ENCODE data around the gene DAZAP1. TPM values are rescaled to one million over a fixed set of nuclear protein-coding genes. Genes with fewer than 3 reads are reported as not detected.

Gene DAZAP1
- total RNA-seq, 4 donors from 2014 or later = 34.4 to 77.3 (median 67.7) TPM

GRCh38 chr19:1408300-1409203 lies 1.2 kb downstream of the DAZAP1 start:
- TF ChIP-seq CTCF (IDR thresholded peaks at IDR 0.05) = no peak
- TF ChIP-seq POLR2A (IDR thresholded peaks at IDR 0.05) = peak in 1 of 2 donors; percentile 34
- 2% methylated on average over 9 of the region's 69 CpGs; no CpG with 5 or more reads in 1 of the 2 donors for WGBS, 2 donors
- intact Hi-C loops (cut with DNase I) = loop anchor here (5.0 kb wide), 1 partner anchor 131 kb away; the partner anchor contains the start of gene FAM174C
- H3K4me3 ChIP-seq (replicated peaks in 1 of 3) = peak overlapping the region; percentile 73 to 99 (median 97)
- H3K27me3 ChIP-seq = no peaks in the 10 kb centered on the region
- no peaks in the 10 kb centered on the region for H3K9me3 ChIP-seq
- no peaks in the 10 kb centered on the region for H3K36me3 ChIP-seq
- H3K27ac ChIP-seq = peak overlapping the region; percentile 91 to 94 (median 93)
- H3K4me1 ChIP-seq = peaks cover 29 to 44% of the 10 kb centered on the region in 2 donors
- DNase-seq = peak; percentile 64 to 66

- H3K4me1 ChIP-seq = peaks cover 29 to 47% of the 10 kb centered on the region in 2 donors
- whole genome bisulfite sequencing, 2 donors = 51 to 62% methylated on average over 13 to 22 of the region's 33 CpGs
- intact Hi-C loops (cut with DNase I) = loop anchor here (5.0 kb wide), 1 partner anchor 132 kb away; the partner anchor contains the start of gene FAM174C
Observed at GRCh38 chr19:1409204-1410005, 2.0 kb downstream of the DAZAP1 start.

GRCh38 chr19:1410136-1410786 lies 2.9 kb downstream of the DAZAP1 start:
- H3K9me3 ChIP-seq = no peaks in the 10 kb centered on the region
- H3K4me1 ChIP-seq = peaks cover 35 to 54% of the 10 kb centered on the region in 2 donors
- no peaks in the 10 kb centered on the region for H3K36me3 ChIP-seq
- peak overlapping the region in 1 of 3 donors; percentile 99 for H3K4me3 ChIP-seq (replicated peaks in 1 of 3)
- intact Hi-C loops (cut with DNase I) = no loop called here
- WGBS, 2 donors = 70 to 76% methylated on average over 11 to 23 of the region's 23 CpGs
- H3K27ac ChIP-seq = peak overlapping the region in 1 of 3 donors; percentile 17
- TF ChIP-seq CTCF (IDR thresholded peaks at IDR 0.05) (no peak), POLR2A (IDR thresholded peaks at IDR 0.05) (no peak)
- DNase-seq = peak; percentile 55 to 61
- no peaks in the 10 kb centered on the region for H3K27me3 ChIP-seq

More at GRCh38 chr19:1409204-1410005, 2.0 kb downstream of the DAZAP1 start:
- TF ChIP-seq CTCF (IDR thresholded peaks at IDR 0.05) = no peak
- no peak for TF ChIP-seq POLR2A (IDR thresholded peaks at IDR 0.05)
- H3K27ac ChIP-seq = peak overlapping the region; percentile 91 to 94 (median 93)
- no peaks in the 10 kb centered on the region for H3K9me3 ChIP-seq
- H3K27me3 ChIP-seq = no peaks in the 10 kb centered on the region
- peak overlapping the region; percentile 73 to 99 (median 97) for H3K4me3 ChIP-seq (replicated peaks in 1 of 3)
- DNase-seq = no peak
- no peaks in the 10 kb centered on the region for H3K36me3 ChIP-seq

- H3K4me1 ChIP-seq = peaks cover 40 to 59% of the 10 kb centered on the region in 2 donors
- H3K9me3 ChIP-seq = no peaks in the 10 kb centered on the region
- no peak for TF ChIP-seq POLR2A (IDR thresholded peaks at IDR 0.05)
- no peak for TF ChIP-seq CTCF (IDR thresholded peaks at IDR 0.05)
- intact Hi-C loops (cut with DNase I) = no loop called here
- WGBS, 2 donors = 80 to 90% methylated on average over 9 of the region's 9 CpGs
- H3K36me3 ChIP-seq = no peaks in the 10 kb centered on the region
- no peak overlapping the region for H3K4me3 ChIP-seq (replicated peaks in 1 of 3)
- no peaks in the 10 kb centered on the region for H3K27me3 ChIP-seq
- no peak for DNase-seq
- H3K27ac ChIP-seq = peak overlapping the region in 1 of 3 donors; percentile 28
Observed at GRCh38 chr19:1410789-1411188, 3.4 kb downstream of the DAZAP1 start.
